ENCODE data around the gene FAM131C.

Gene FAM131C

GRCh38 chr1:16080422-16081150 lies 7.1 kb upstream of the FAM131C start:
- DNase-seq (ENCODE audit: insufficient read length, low spot score) (no peak), FAIRE-seq (no peak)
- TF ChIP-seq PAX5 (IDR thresholded peaks at IDR 0.05; ENCODE audit: insufficient read depth, low read length, severe bottlenecking) (no peak), POLR2A (IDR thresholded peaks at IDR 0.05; ENCODE audit: low read depth, low read length) (no peak), POLR2AphosphoS5 (IDR thresholded peaks at IDR 0.05; ENCODE audit: low read depth, low read length) (no peak)

DNA sequence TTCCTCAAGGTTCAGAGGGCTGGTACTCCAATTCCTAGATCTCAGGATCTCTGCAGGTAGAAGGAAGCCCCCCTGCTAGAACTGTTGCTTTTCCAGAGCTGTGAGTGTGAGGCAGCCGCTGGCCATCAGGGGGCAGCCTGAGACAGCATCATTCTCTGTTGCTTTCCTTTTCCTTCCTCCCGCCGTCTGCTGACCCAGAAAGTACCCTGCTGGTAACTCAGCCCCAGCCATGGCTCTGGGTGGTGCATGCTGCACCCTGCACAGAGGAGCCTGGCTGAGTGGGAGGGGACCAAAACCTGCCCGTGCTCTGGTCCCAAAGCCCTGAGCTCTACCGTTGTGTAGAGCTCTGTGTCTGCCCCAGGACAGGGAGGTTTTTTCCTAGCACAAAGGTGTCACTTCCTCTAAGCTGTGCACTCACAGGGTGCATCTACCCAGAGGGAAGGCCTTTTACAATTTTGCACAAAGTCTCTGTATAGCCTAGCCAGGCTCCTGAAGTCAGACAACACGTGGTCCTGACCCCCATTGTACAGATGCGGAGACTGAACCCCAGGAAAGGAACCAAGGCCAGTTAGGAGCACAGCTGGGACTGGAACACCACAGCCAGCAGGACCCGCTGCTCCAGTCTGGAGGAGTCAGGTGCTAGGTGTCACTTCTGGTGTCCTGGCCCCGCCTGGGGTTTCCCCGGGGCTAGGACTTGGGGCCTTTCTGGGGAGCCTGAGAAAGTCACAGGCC lies 5.6 kb upstream of the FAM131C start:
- DNase-seq (ENCODE audit: insufficient read length, low spot score) (peak; percentile 70), FAIRE-seq (peak; percentile 86)
- TF ChIP-seq SPI1 (IDR thresholded peaks at IDR 0.05; ENCODE audit: low read depth, low read length) = peak; percentile 71
- no peak for TF ChIP-seq POLR2A (IDR thresholded peaks at IDR 0.05; ENCODE audit: low read depth, low read length)

- FAIRE-seq (no peak), DNase-seq (ENCODE audit: insufficient read length, low spot score) (no peak)
- no peak for TF ChIP-seq SPI1 (IDR thresholded peaks at IDR 0.05; ENCODE audit: low read depth, low read length)
- no peak for TF ChIP-seq PAX5 (IDR thresholded peaks at IDR 0.05; ENCODE audit: insufficient read depth, low read length, severe bottlenecking)
- TF ChIP-seq POLR2A (IDR thresholded peaks at IDR 0.05; ENCODE audit: low read depth, low read length) = no peak
- no peak for TF ChIP-seq POU2F2 (IDR thresholded peaks at IDR 0.05; ENCODE audit: low read depth, low read length)
These were observed 4.2 kb upstream of the FAM131C start for GRCh38 chr1:16077406-16078245.

- FAIRE-seq (no peak), DNase-seq (ENCODE audit: insufficient read length, low spot score) (no peak)
- TF ChIP-seq TAF1 (IDR thresholded peaks at IDR 0.05; ENCODE audit: low read depth, low read length) (no peak), POLR2A (IDR thresholded peaks at IDR 0.05; ENCODE audit: low read depth, low read length) (no peak), POU2F2 (IDR thresholded peaks at IDR 0.05; ENCODE audit: low read depth, low read length) (no peak), PAX5 (IDR thresholded peaks at IDR 0.05; ENCODE audit: insufficient read depth, low read length, severe bottlenecking) (no peak), SPI1 (IDR thresholded peaks at IDR 0.05; ENCODE audit: low read depth, low read length) (no peak), POLR2AphosphoS5 (IDR thresholded peaks at IDR 0.05; ENCODE audit: low read depth, low read length) (no peak)
These were observed 3.4 kb upstream of the FAM131C start for GRCh38 chr1:16076865-16077238.

GRCh38 chr1:16076031-16076864 lies 2.8 kb upstream of the FAM131C start:
- TF ChIP-seq SPI1 (IDR thresholded peaks at IDR 0.05; ENCODE audit: low read depth, low read length) (no peak), PAX5 (IDR thresholded peaks at IDR 0.05; ENCODE audit: insufficient read depth, low read length, severe bottlenecking) (no peak), TAF1 (IDR thresholded peaks at IDR 0.05; ENCODE audit: low read depth, low read length) (no peak), POLR2AphosphoS5 (IDR thresholded peaks at IDR 0.05; ENCODE audit: low read depth, low read length) (no peak), POLR2A (IDR thresholded peaks at IDR 0.05; ENCODE audit: low read depth, low read length) (no peak), POU2F2 (IDR thresholded peaks at IDR 0.05; ENCODE audit: low read depth, low read length) (no peak)
- FAIRE-seq = no peak
- no peak for DNase-seq (ENCODE audit: insufficient read length, low spot score)

DNA sequence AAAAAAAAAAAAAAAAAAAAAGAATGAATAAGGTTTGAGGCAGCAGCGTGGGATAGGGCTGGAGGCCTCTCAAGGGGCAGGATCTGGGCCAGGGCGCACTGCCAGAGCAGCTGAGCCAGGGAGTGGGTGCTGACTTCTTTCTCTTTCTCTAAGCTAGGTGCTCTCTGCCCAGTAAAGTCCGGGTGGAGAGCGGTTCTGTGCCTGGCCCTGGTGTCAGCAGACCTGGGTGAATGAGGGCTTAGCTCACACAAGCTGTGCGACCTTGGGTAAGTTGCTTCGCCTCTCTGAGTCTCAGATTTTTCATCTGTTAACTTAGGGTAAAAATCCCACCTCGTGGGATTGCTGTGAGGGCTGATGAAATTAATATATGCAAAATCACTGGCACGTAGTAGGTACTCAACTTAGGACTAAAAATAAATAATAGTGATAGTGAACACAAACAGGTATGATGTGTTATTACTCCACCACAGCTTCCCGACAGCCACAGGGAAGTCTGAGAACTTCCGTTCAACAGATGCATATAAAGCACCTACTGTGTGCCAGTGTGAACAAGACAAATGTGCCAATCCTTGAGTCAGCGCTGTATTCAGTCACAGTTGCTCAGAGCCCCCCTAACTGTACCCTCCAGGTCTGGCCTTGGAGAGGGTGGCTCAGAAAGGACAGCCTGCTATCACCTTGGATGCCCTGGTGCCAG lies 2.0 kb upstream of the FAM131C start:
- no peak for DNase-seq (ENCODE audit: insufficient read length, low spot score)
- no peak for TF ChIP-seq POLR2AphosphoS5 (IDR thresholded peaks at IDR 0.05; ENCODE audit: low read depth, low read length)
- TF ChIP-seq PAX5 (IDR thresholded peaks at IDR 0.05; ENCODE audit: insufficient read depth, low read length, severe bottlenecking) = no peak
- TF ChIP-seq POU2F2 (IDR thresholded peaks at IDR 0.05; ENCODE audit: low read depth, low read length) = no peak
- TF ChIP-seq SPI1 (IDR thresholded peaks at IDR 0.05; ENCODE audit: low read depth, low read length) = no peak
- no peak for TF ChIP-seq POLR2A (IDR thresholded peaks at IDR 0.05; ENCODE audit: low read depth, low read length)
- TF ChIP-seq TAF1 (IDR thresholded peaks at IDR 0.05; ENCODE audit: low read depth, low read length) = no peak
- no peak for FAIRE-seq

GRCh38 chr1:16074217-16074616 lies 766 bp upstream of the FAM131C start:
- FAIRE-seq (peak; percentile 87), DNase-seq (ENCODE audit: insufficient read length, low spot score) (no peak)
- no peak for TF ChIP-seq POLR2A (IDR thresholded peaks at IDR 0.05; ENCODE audit: low read depth, low read length)
- TF ChIP-seq POU2F2 (IDR thresholded peaks at IDR 0.05; ENCODE audit: low read depth, low read length) = no peak
- TF ChIP-seq SPI1 (IDR thresholded peaks at IDR 0.05; ENCODE audit: low read depth, low read length) = no peak
- TF ChIP-seq TAF1 (IDR thresholded peaks at IDR 0.05; ENCODE audit: low read depth, low read length) = no peak
- no peak for TF ChIP-seq POLR2AphosphoS5 (IDR thresholded peaks at IDR 0.05; ENCODE audit: low read depth, low read length)
- TF ChIP-seq PAX5 (IDR thresholded peaks at IDR 0.05; ENCODE audit: insufficient read depth, low read length, severe bottlenecking) = no peak

DNA sequence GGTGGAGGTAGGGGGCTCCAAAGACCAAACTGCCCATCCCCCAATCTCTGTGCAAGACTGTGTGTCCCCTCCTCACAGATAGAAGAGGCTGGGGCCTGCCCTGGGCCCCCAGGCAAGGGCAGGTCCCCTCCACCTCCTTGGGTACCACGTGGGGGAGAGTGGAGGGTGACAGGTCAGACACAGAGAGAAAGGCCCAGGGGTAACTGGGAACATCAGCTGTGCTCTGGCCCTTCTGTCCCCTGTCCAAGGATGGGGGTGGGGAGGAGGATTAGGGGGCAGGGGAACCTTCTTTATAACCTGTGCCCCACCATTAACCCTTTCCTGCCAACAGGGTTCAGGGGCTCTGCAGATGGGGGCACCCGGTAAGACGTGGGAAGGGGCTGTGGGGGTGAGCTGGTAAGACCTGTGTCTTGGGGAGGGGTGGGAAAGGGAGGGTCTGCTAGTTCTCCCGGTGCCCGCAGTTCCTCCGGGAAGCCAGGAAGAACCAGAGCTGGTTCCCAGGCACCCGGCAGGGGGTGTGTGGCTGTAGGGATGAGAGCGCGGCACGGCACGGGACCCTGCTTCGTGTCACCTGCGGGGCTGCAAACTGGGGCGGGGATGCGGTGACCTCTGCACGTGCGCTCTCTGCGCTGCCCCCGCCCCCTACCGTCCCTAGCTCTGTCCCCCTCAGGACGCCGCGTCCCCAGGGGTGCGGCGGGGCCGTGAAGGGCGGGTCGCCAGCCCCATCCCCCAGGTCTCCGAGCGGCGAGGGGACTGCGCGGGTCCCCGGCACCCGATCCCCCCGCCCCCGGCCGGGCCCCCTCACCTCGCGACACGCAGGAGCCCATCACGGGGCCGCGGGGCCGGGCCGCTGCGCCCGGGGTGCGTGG lies 601 bp downstream of the FAM131C start:
- TF ChIP-seq POU2F2 (IDR thresholded peaks at IDR 0.05; ENCODE audit: low read depth, low read length) (no peak), PAX5 (IDR thresholded peaks at IDR 0.05; ENCODE audit: insufficient read depth, low read length, severe bottlenecking) (no peak), TAF1 (IDR thresholded peaks at IDR 0.05; ENCODE audit: low read depth, low read length) (no peak), POLR2A (IDR thresholded peaks at IDR 0.05; ENCODE audit: low read depth, low read length) (no peak), POLR2AphosphoS5 (IDR thresholded peaks at IDR 0.05; ENCODE audit: low read depth, low read length) (no peak), SPI1 (IDR thresholded peaks at IDR 0.05; ENCODE audit: low read depth, low read length) (no peak)

More for the DNA sequence above, 601 bp downstream of the FAM131C start:
- no peak for FAIRE-seq
- no peak for DNase-seq (ENCODE audit: insufficient read length, low spot score)

All from GM12891 (cell line).